Mucosa of descending colon (tissue), 3 donors: Measurements from ENCODE around the gene MED19. TPM values are rescaled to one million over a fixed set of nuclear protein-coding genes. Genes with fewer than 3 reads are reported as not detected.

Experiments
- ATAC-seq: fragments of 200-7000 bp; cut with Tn5 transposase; one replicate; pipeline ENCODE4 v1.9.1; 2020; ENCODE audit warnings: mild to moderate bottlenecking, moderate library complexity
- DNase-seq, 3 donors: peaks; one replicate each; pipeline ENCODE4 v3.0.0-alpha.2; 2020
- H3K36me3 ChIP-seq: fragments of 200-600 bp; one replicate; pipeline ENCODE4 v1.8.0; 2021; ENCODE audit warnings: low read depth, mild to moderate bottlenecking
- H3K4me1 ChIP-seq: fragments of 200-600 bp; one replicate; pipeline ENCODE4 v1.8.0; 2021; ENCODE audit warnings: low read depth, mild to moderate bottlenecking
- H3K4me3 ChIP-seq: fragments of 200-600 bp; one replicate; pipeline ENCODE4 v1.8.0; 2021; ENCODE audit warnings: mild to moderate bottlenecking
- H3K9me3 ChIP-seq: fragments of 200-600 bp; one replicate; pipeline ENCODE4 v1.8.0; 2021; ENCODE audit warnings: mild to moderate bottlenecking
- intact Hi-C, 2 donors: fragments of 100-400 bp; cut with DNase I in 1 of 2; cut with micrococcal nuclease in 1 of 2; formaldehyde crosslinking; loops; one replicate each; pipeline versions ENCODE4 v1.11.0 to v1.11.1; 2022; cut with DNase I, micrococcal nuclease
- total RNA-seq, 3 donors: library from RNA; stranded (reverse); fragmentation: NEBNext Ultra II Directional in 2 of 3; extraction: Animal tissue kit (Norgen Biotek cat#: 25700) in 2 of 3; gene quantifications; one replicate each; pipeline versions ENCODE4 v1.2.1 to v1.2.4, GENCODE V29; 2021 to 2023
- TF ChIP-seq, protein P1 (sequence below): fragments of 200-600 bp; IDR thresholded peaks from one replicate; pipeline ENCODE4 v1.8.0; 2022; ENCODE audit warnings: antibody characterized with exemption, mild to moderate bottlenecking
- donor health status: DM: no; HTN: no; CAD: no; lungs with moderate emphysema.
- donor health status: DM: no; HTN: no; CAD: no.
- donor health status: DM: no; HTN: yes; CAD: no.

MED19 gene
- total RNA-seq, 3 donors from 2014 or later, result 10.7 to 14.6 (median 12.5) TPM

DNA sequence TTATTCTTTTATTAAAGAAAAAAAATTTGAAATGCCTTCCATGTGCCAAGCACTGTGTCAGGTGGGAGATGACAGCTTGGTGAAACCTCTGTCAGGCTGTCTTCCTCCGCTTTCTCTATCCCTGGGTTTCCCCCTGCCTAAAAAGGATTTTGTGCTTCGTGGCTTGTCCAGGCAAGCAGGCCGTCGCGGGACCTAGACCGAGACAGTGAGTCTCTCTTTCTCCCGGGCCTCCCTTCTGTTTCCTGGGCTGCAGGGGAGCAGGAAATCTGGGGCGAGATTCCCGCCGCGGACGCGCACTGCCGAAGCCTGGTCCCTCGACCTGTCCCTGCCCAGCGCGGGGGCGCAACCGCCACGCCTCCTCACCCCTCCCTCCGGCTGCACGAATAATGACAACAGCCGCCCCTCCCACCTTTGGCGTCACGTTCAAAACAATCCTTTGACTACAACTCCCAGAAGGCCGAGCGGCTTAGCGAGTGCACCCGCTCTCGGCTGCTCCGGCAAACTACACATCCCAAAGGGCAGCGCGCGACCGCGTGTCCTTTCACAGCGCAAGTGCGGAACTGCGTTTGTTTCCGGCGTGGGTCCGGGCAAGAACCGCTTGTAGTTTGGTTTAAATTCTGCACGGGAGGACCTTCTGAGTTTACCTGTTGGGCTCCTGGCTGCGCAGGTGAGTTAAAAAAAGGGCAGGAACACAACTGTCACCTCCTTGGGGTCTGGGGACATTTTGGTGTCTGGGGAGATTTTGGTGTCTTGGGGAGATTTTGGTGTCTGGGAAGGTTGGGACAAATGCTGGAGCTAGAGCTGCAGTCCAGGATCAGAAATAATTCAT, 54.6 kb downstream of the MED19 start, which contains the start of gene CLP1:
CLP1 (plus strand) TSS at position 569 of the 829 bp plus-strand sequence. CDS start 1,715 bp downstream, outside the sequence.
- Histone ChIP-seq H3K9me3 (no peaks in the 10 kb centered on the region), H3K4me3 (peak within 1 kb of the TSS; percentile 25), H3K4me1 (peaks cover 8% of the 10 kb centered on the region), H3K36me3 (peaks cover 4% of the 10 kb centered on the region)
- intact Hi-C loops, result no loop called here
- ATAC-seq (peak; percentile 99), DNase-seq (peak; percentile 99 to 100 (median 99))
- TF ChIP-seq, protein P1, sequence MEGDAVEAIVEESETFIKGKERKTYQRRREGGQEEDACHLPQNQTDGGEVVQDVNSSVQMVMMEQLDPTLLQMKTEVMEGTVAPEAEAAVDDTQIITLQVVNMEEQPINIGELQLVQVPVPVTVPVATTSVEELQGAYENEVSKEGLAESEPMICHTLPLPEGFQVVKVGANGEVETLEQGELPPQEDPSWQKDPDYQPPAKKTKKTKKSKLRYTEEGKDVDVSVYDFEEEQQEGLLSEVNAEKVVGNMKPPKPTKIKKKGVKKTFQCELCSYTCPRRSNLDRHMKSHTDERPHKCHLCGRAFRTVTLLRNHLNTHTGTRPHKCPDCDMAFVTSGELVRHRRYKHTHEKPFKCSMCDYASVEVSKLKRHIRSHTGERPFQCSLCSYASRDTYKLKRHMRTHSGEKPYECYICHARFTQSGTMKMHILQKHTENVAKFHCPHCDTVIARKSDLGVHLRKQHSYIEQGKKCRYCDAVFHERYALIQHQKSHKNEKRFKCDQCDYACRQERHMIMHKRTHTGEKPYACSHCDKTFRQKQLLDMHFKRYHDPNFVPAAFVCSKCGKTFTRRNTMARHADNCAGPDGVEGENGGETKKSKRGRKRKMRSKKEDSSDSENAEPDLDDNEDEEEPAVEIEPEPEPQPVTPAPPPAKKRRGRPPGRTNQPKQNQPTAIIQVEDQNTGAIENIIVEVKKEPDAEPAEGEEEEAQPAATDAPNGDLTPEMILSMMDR, result no peak

DNA sequence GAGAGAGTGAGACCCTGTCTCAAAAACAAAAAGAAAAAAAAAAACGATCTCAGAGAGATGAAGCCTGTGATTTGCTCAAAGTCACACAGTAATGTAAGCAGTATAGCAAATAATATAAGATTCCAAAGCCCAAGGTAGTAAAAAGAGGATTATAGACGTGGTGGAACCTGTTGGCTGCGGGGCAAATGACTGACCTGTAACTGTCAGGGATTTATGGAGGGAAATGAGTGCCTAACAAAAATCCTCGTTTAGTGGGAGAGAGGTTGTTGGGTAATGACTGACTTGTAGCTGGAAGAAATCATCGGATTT, 55.2 kb downstream of the MED19 start:
- H3K9me3 ChIP-seq, result no peaks in the 10 kb centered on the region
- DNase-seq (no peak), ATAC-seq (peak; percentile 4)
- peaks cover 4% of the 10 kb centered on the region for H3K36me3 ChIP-seq
- intact Hi-C loops, result no loop called here
- TF ChIP-seq, protein P1, result no peak
- peaks cover 8% of the 10 kb centered on the region for H3K4me1 ChIP-seq
- peak overlapping the region; percentile 25 for H3K4me3 ChIP-seq

Other genes with a start within 250 kb of the MED19 start
- gene SLC43A1, start 196.5 kb downstream of the MED19 start, total RNA-seq, result 10 to 100 TPM in 1 of 3 donors, 1 to 10 TPM in 2; 8.3 to 22.6 (median 9.9) TPM
- 10 to 100 TPM; 25.5 to 50.1 (median 49.9) TPM for gene TIMM10, start 181.5 kb downstream of the MED19 start, total RNA-seq
- gene SMTNL1, start 174.6 kb downstream of the MED19 start, total RNA-seq, result not detected
- gene UBE2L6, start 144.5 kb downstream of the MED19 start, total RNA-seq, result 10 to 100 TPM; 26.1 to 57.3 (median 53.9) TPM
- gene SERPING1, start 114.5 kb downstream of the MED19 start, total RNA-seq, result 100 to 1,000 TPM in 2 of 3 donors, 10 to 100 TPM in 1; 31.0 to 224 (median 112) TPM
- 1 to 10 TPM in 1 of 3 donors, under 1 TPM in 2; 0.39 to 2.4 (median 0.58) TPM for gene YPEL4, start 62.3 kb downstream of the MED19 start, total RNA-seq
- gene CLP1, start 54.5 kb downstream of the MED19 start, total RNA-seq, result 10 to 100 TPM; 10.0 to 13.1 (median 10.9) TPM
- gene ZDHHC5, start 44.1 kb downstream of the MED19 start, total RNA-seq, result 10 to 100 TPM; 75.5 to 83.0 (median 81.6) TPM
- gene TMX2, start 378 bp upstream of the MED19 start, total RNA-seq, result 100 to 1,000 TPM in 2 of 3 donors, 10 to 100 TPM in 1; 83.6 to 119 (median 113) TPM
- gene SELENOH, start 29.3 kb upstream of the MED19 start, total RNA-seq, result 10 to 100 TPM; 68.3 to 84.0 (median 79.2) TPM
- gene BTBD18, start 39.6 kb upstream of the MED19 start, total RNA-seq, result not detected
- gene CTNND1, start 49.6 kb upstream of the MED19 start, total RNA-seq, result 100 to 1,000 TPM; 311 to 545 (median 448) TPM